Measurements from ENCODE around the gene C2CD3. TPM values are rescaled to one million over a fixed set of nuclear protein-coding genes. Genes with fewer than 3 reads are reported as not detected.

C2CD3 gene
- total RNA-seq, 1 donor from 2014 or later, result 23.9 TPM

- Mint-ChIP-seq H3K27ac (ENCODE audit: unreplicated experiment) (no peak overlapping the region), H3K9me3 (ENCODE audit: unreplicated experiment) (no peaks in the 10 kb centered on the region)
These were observed 198.0 kb downstream of the C2CD3 start for GRCh38 chr11:73972620-73973449.

GRCh38 chr11:73972187-73972586 lies 198.6 kb downstream of the C2CD3 start:
- H3K4me1 Mint-ChIP-seq (ENCODE audit: unreplicated experiment), result no peaks in the 10 kb centered on the region
- peaks cover 8% of the 10 kb centered on the region for H3K27me3 Mint-ChIP-seq (ENCODE audit: unreplicated experiment)
- no peak overlapping the region for H3K4me3 Mint-ChIP-seq (ENCODE audit: unreplicated experiment)
- no peak for TF ChIP-seq CTCF (IDR thresholded peaks at IDR 0.05; ENCODE audit: unreplicated experiment)
- no peaks in the 10 kb centered on the region for H3K9me3 Mint-ChIP-seq (ENCODE audit: unreplicated experiment)
- H3K27ac Mint-ChIP-seq (ENCODE audit: unreplicated experiment), result no peak overlapping the region
- peaks cover 3% of the 10 kb centered on the region for H3K36me3 Mint-ChIP-seq (ENCODE audit: low read depth, unreplicated experiment)
- no peak for DNase-seq (ENCODE audit: low spot score)

More at GRCh38 chr11:73972620-73973449, 198.0 kb downstream of the C2CD3 start:
- peaks cover 9% of the 10 kb centered on the region for H3K27me3 Mint-ChIP-seq (ENCODE audit: unreplicated experiment)
- no peak for TF ChIP-seq CTCF (IDR thresholded peaks at IDR 0.05; ENCODE audit: unreplicated experiment)
- H3K4me3 Mint-ChIP-seq (ENCODE audit: unreplicated experiment), result no peak overlapping the region
- H3K36me3 Mint-ChIP-seq (ENCODE audit: low read depth, unreplicated experiment), result peaks cover 3% of the 10 kb centered on the region
- no peak for DNase-seq (ENCODE audit: low spot score)
- no peaks in the 10 kb centered on the region for H3K4me1 Mint-ChIP-seq (ENCODE audit: unreplicated experiment)

GRCh38 chr11:73971175-73971719 lies 199.6 kb downstream of the C2CD3 start:
- DNase-seq (ENCODE audit: low spot score), result no peak
- no peak overlapping the region for H3K27ac Mint-ChIP-seq (ENCODE audit: unreplicated experiment)

GRCh38 chr11:73969991-73970800 lies 200.6 kb downstream of the C2CD3 start:
- Mint-ChIP-seq H3K4me1 (ENCODE audit: unreplicated experiment) (no peaks in the 10 kb centered on the region), H3K27ac (ENCODE audit: unreplicated experiment) (no peak overlapping the region), H3K4me3 (ENCODE audit: unreplicated experiment) (no peak overlapping the region), H3K27me3 (ENCODE audit: unreplicated experiment) (peaks cover 13% of the 10 kb centered on the region), H3K9me3 (ENCODE audit: unreplicated experiment) (no peaks in the 10 kb centered on the region), H3K36me3 (ENCODE audit: low read depth, unreplicated experiment) (no peaks in the 10 kb centered on the region)
- TF ChIP-seq CTCF (IDR thresholded peaks at IDR 0.05; ENCODE audit: unreplicated experiment), result no peak
- no peak for DNase-seq (ENCODE audit: low spot score)

More at GRCh38 chr11:73971175-73971719, 199.6 kb downstream of the C2CD3 start:
- TF ChIP-seq CTCF (IDR thresholded peaks at IDR 0.05; ENCODE audit: unreplicated experiment), result no peak
- Mint-ChIP-seq H3K36me3 (ENCODE audit: low read depth, unreplicated experiment) (no peaks in the 10 kb centered on the region), H3K4me1 (ENCODE audit: unreplicated experiment) (no peaks in the 10 kb centered on the region), H3K27me3 (ENCODE audit: unreplicated experiment) (peaks cover 8% of the 10 kb centered on the region), H3K4me3 (ENCODE audit: unreplicated experiment) (no peak overlapping the region), H3K9me3 (ENCODE audit: unreplicated experiment) (no peaks in the 10 kb centered on the region)

Measured in endothelial cell (in vitro differentiated cells).